ENCODE measurements around the gene ANKRD62. TPM values are rescaled to one million over a fixed set of nuclear protein-coding genes. Genes with fewer than 3 reads are reported as not detected.

The ANKRD62 gene
- total RNA-seq, 1 donor from 2014 or later: 0.10 TPM

Small RNA genes lying within 50 kb of the gene (small RNA-seq; reads per million reads assigned to genes)
- gene RNU6-324P (ENCODE audit: low replicate concordance): not detected

Other genes with a start within 250 kb of the ANKRD62 start
- 44.6 TPM for gene CHMP1B, start 242.4 kb upstream of the ANKRD62 start, total RNA-seq
- gene MPPE1, start 185.5 kb upstream of the ANKRD62 start, total RNA-seq: 32.7 TPM
- gene IMPA2, start 112.3 kb upstream of the ANKRD62 start, total RNA-seq: 58.2 TPM
- not detected for gene CIDEA, start 160.5 kb downstream of the ANKRD62 start, total RNA-seq
- 273 TPM for gene TUBB6, start 214.4 kb downstream of the ANKRD62 start, total RNA-seq